ENCODE results near the gene MEGF10. TPM values are rescaled to one million over a fixed set of nuclear protein-coding genes. Genes with fewer than 3 reads are reported as not detected.

Gene MEGF10
- polyA plus RNA-seq, 1 donor from 2014 or later, result 0.05 TPM

GRCh38 chr5:127400946-127401670, 110.5 kb downstream of the MEGF10 start:
- Histone ChIP-seq H3K9ac (ENCODE audit: low read length) (no peak overlapping the region), H3K9me2 (ENCODE audit: insufficient read depth, low read length) (no peaks in the 10 kb centered on the region), H3K4me2 (ENCODE audit: low read length) (no peak overlapping the region), H3K27ac (ENCODE audit: low read length) (no peak overlapping the region), H3K27me3 (ENCODE audit: insufficient read depth, low read depth, low read length) (no peaks in the 10 kb centered on the region), H2AFZ (ENCODE audit: low read depth, low read length) (no peak overlapping the region), H3K9me3 (ENCODE audit: low read length) (no peaks in the 10 kb centered on the region), H3K4me3 (ENCODE audit: low read length) (no peak overlapping the region), H3K36me3 (ENCODE audit: insufficient read depth, low read length) (no peaks in the 10 kb centered on the region), H3F3A (ENCODE audit: insufficient read depth, low read length, poor library complexity, severe bottlenecking) (no peaks in the 10 kb centered on the region), H3K79me2 (replicated peaks; ENCODE audit: insufficient read depth, low read length) (no peaks in the 10 kb centered on the region), H4K20me1 (ENCODE audit: insufficient read depth) (no peaks in the 10 kb centered on the region)
- TF ChIP-seq REST (IDR thresholded peaks at IDR 0.05; ENCODE audit: borderline replicate concordance) (no peak), RAD21 (conservative IDR thresholded peaks at IDR 0.05) (no peak), SMC3 (conservative IDR thresholded peaks at IDR 0.05; ENCODE audit: poor library complexity) (no peak), EZH2 (IDR thresholded peaks at IDR 0.05; ENCODE audit: borderline replicate concordance, insufficient read depth, low read length, poor library complexity, severe bottlenecking) (no peak), EP300 (conservative IDR thresholded peaks at IDR 0.05; ENCODE audit: poor library complexity, severe bottlenecking) (no peak), TAF1 (IDR thresholded peaks at IDR 0.05; ENCODE audit: low read depth) (no peak)

DNA sequence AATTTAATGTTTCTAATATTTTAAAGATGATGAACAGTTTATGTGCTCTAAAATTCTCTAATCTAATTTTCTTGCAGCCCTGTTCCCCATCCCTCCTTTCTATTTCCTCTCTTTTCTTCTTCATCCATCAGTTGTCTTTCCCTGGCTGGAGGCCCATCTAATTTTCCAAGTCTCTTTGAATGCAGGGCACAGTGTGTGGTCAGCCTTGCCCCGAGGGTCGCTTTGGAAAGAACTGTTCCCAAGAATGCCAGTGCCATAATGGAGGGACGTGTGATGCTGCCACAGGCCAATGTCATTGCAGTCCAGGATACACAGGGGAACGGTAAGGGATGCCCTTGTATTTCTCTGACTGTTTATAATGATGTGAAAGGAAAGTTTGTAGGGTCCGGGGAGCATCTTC, 111.8 kb downstream of the MEGF10 start:
- no peak overlapping the region for H3K27ac ChIP-seq (ENCODE audit: low read length)
- no peak overlapping the region for H2AFZ ChIP-seq (ENCODE audit: low read depth, low read length)
- H3K4me3 ChIP-seq (ENCODE audit: low read length), result no peak overlapping the region
- no peak overlapping the region for H3K4me2 ChIP-seq (ENCODE audit: low read length)
- no peaks in the 10 kb centered on the region for H3K36me3 ChIP-seq (ENCODE audit: insufficient read depth, low read length)
- H3K27me3 ChIP-seq (ENCODE audit: insufficient read depth, low read depth, low read length), result no peaks in the 10 kb centered on the region
- no peak overlapping the region for H3K9ac ChIP-seq (ENCODE audit: low read length)
- no peaks in the 10 kb centered on the region for H3K79me2 ChIP-seq (replicated peaks; ENCODE audit: insufficient read depth, low read length)
- TF ChIP-seq RAD21 (conservative IDR thresholded peaks at IDR 0.05) (no peak), REST (IDR thresholded peaks at IDR 0.05; ENCODE audit: borderline replicate concordance) (no peak), TAF1 (IDR thresholded peaks at IDR 0.05; ENCODE audit: low read depth) (no peak), POLR2AphosphoS5 (IDR thresholded peaks at IDR 0.05) (no peak), EZH2 (IDR thresholded peaks at IDR 0.05; ENCODE audit: borderline replicate concordance, insufficient read depth, low read length, poor library complexity, severe bottlenecking) (no peak), CTCF (IDR thresholded peaks at IDR 0.05; ENCODE audit: poor library complexity, severe bottlenecking) (no peak), EP300 (conservative IDR thresholded peaks at IDR 0.05; ENCODE audit: poor library complexity, severe bottlenecking) (no peak), SMC3 (conservative IDR thresholded peaks at IDR 0.05; ENCODE audit: poor library complexity) (no peak), MXI1 (conservative IDR thresholded peaks at IDR 0.05; ENCODE audit: poor library complexity, severe bottlenecking) (no peak)
- no peaks in the 10 kb centered on the region for H4K20me1 ChIP-seq (ENCODE audit: insufficient read depth)
- no peaks in the 10 kb centered on the region for H3K9me3 ChIP-seq (ENCODE audit: low read length)
- H3K9me2 ChIP-seq (ENCODE audit: insufficient read depth, low read length), result no peaks in the 10 kb centered on the region
- no peaks in the 10 kb centered on the region for H3F3A ChIP-seq (ENCODE audit: insufficient read depth, low read length, poor library complexity, severe bottlenecking)

All from neural cell (in vitro differentiated cells).